ENCODE data around the gene SLC35F4.
"Not testable (repeated sequence)": the region's sequence is repeated elsewhere in the genome, so short reads cannot be mapped to it uniquely, and the experiment has no call there.

SLC35F4 gene

GRCh38 chr14:57870686-57871457 lies 5.0 kb upstream of the SLC35F4 start:
- Histone ChIP-seq H3K27ac (ENCODE audit: low read depth, low read length) (no peak overlapping the region), H3K4me3 (ENCODE audit: low read length) (no peak overlapping the region), H3K27me3 (ENCODE audit: control insufficient read depth, insufficient read depth, low read length) (no peaks in the 10 kb centered on the region), H3K9ac (ENCODE audit: low read length) (no peak overlapping the region), H3K36me3 (ENCODE audit: control insufficient read depth, insufficient read depth, low read length) (no peaks in the 10 kb centered on the region), H3K4me1 (ENCODE audit: control insufficient read depth, insufficient read depth, low read length) (no peaks in the 10 kb centered on the region)

GRCh38 chr14:57869617-57870016 lies 3.7 kb upstream of the SLC35F4 start:
- no peaks in the 10 kb centered on the region for H3K36me3 ChIP-seq (ENCODE audit: control insufficient read depth, insufficient read depth, low read length)
- H3K9ac ChIP-seq (ENCODE audit: low read length), result no peak overlapping the region
- H3K27me3 ChIP-seq (ENCODE audit: control insufficient read depth, insufficient read depth, low read length), result no peaks in the 10 kb centered on the region
- H3K4me3 ChIP-seq (ENCODE audit: low read length), result no peak overlapping the region
- no peak overlapping the region for H3K27ac ChIP-seq (ENCODE audit: low read depth, low read length)
- H3K4me1 ChIP-seq (ENCODE audit: control insufficient read depth, insufficient read depth, low read length), result no peaks in the 10 kb centered on the region

GRCh38 chr14:57866199-57866705 lies 360 bp upstream of the SLC35F4 start:
- Histone ChIP-seq H3K27ac (ENCODE audit: low read depth, low read length) (no peak overlapping the region), H3K27me3 (ENCODE audit: control insufficient read depth, insufficient read depth, low read length) (no peaks in the 10 kb centered on the region), H3K36me3 (ENCODE audit: control insufficient read depth, insufficient read depth, low read length) (no peaks in the 10 kb centered on the region), H3K9ac (ENCODE audit: low read length) (no peak overlapping the region), H3K4me3 (ENCODE audit: low read length) (no peak overlapping the region), H3K4me1 (ENCODE audit: control insufficient read depth, insufficient read depth, low read length) (no peaks in the 10 kb centered on the region)

GRCh38 chr14:57865066-57865402 lies 858 bp downstream of the SLC35F4 start:
- Histone ChIP-seq H3K9ac (ENCODE audit: low read length) (no peak overlapping the region), H3K27me3 (ENCODE audit: control insufficient read depth, insufficient read depth, low read length) (no peaks in the 10 kb centered on the region), H3K36me3 (ENCODE audit: control insufficient read depth, insufficient read depth, low read length) (no peaks in the 10 kb centered on the region), H3K4me3 (ENCODE audit: low read length) (no peak overlapping the region), H3K27ac (ENCODE audit: low read depth, low read length) (no peak overlapping the region), H3K4me1 (ENCODE audit: control insufficient read depth, insufficient read depth, low read length) (no peaks in the 10 kb centered on the region)

DNA sequence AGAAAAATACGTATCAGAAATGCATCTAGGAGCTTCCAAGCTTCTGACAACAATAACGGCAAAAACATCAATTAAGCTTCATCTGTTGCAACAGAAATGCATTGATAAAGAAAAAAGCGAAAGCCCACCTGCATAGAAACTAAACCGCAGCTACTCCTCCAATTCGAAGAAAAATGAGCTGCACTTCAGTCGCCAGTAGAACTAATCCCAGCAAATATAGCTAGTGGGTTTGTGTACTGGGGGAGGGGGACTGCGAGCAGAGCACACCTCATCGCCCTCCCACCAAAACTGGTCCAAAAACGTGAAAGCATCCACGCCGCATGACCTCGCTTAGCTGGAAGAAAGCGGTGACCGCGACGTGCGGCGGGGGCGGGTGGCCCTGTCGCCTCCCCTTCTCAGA lies 1.2 kb downstream of the SLC35F4 start:
- H3K36me3 ChIP-seq (ENCODE audit: control insufficient read depth, insufficient read depth, low read length), result no peaks in the 10 kb centered on the region
- no peaks in the 10 kb centered on the region for H3K4me1 ChIP-seq (ENCODE audit: control insufficient read depth, insufficient read depth, low read length)
- H3K4me3 ChIP-seq (ENCODE audit: low read length), result no peak overlapping the region
- no peak overlapping the region for H3K9ac ChIP-seq (ENCODE audit: low read length)
- no peaks in the 10 kb centered on the region for H3K27me3 ChIP-seq (ENCODE audit: control insufficient read depth, insufficient read depth, low read length)
- H3K27ac ChIP-seq (ENCODE audit: low read depth, low read length), result no peak overlapping the region

DNA sequence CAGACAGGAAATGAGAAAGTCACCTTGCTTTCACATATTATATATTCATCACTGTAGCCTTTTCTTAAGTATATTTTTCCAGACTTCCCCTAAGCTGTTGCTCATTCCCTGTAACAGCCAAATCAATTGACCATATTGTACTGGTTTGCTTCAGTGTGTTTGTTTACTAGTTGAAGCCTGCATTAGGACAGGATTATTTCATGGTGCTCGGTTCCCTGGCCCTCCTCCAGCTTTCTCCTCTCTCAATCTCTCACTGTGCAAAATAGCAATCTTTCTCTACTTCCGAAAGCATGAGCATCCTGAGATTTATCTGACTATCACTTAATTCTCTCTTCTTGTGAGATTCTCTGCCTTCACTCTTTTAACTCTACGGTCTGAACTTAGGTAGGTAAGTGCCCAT lies 2.4 kb downstream of the SLC35F4 start:
- no peak overlapping the region for H3K4me3 ChIP-seq (ENCODE audit: low read length)
- H3K27ac ChIP-seq (ENCODE audit: low read depth, low read length), result no peak overlapping the region
- no peaks in the 10 kb centered on the region for H3K4me1 ChIP-seq (ENCODE audit: control insufficient read depth, insufficient read depth, low read length)
- no peaks in the 10 kb centered on the region for H3K27me3 ChIP-seq (ENCODE audit: control insufficient read depth, insufficient read depth, low read length)
- H3K36me3 ChIP-seq (ENCODE audit: control insufficient read depth, insufficient read depth, low read length), result no peaks in the 10 kb centered on the region
- no peak overlapping the region for H3K9ac ChIP-seq (ENCODE audit: low read length)

GRCh38 chr14:57855666-57856065 lies 10.2 kb downstream of the SLC35F4 start:
- not testable (repeated sequence) for H3K36me3 ChIP-seq (ENCODE audit: control insufficient read depth, insufficient read depth, low read length); H3K27me3 ChIP-seq (ENCODE audit: control insufficient read depth, insufficient read depth, low read length); H3K4me3 ChIP-seq (ENCODE audit: low read length); H3K27ac ChIP-seq (ENCODE audit: low read depth, low read length); H3K9ac ChIP-seq (ENCODE audit: low read length); H3K4me1 ChIP-seq (ENCODE audit: control insufficient read depth, insufficient read depth, low read length)

DNA sequence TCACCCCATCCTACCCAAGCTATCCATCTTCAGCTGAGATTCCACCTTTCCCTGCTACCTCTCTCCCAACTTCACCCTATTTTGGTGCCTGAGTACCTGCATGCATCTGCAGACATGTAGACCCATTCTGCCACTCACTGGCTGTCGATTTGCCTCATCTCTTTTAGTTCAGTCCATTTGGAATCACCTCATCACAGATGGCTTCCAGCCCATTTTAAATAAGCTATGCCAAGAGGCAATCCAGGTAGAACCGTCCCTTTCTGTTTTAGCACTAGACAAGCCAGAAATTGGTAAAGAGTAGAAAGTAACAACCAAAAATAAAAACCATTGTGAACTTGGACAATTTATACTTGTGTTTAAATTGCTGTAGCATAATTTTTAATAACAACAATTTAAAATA lies 11.3 kb downstream of the SLC35F4 start:
- Histone ChIP-seq H3K27ac (ENCODE audit: low read depth, low read length) (no peak overlapping the region), H3K27me3 (ENCODE audit: control insufficient read depth, insufficient read depth, low read length) (no peaks in the 10 kb centered on the region), H3K4me1 (ENCODE audit: control insufficient read depth, insufficient read depth, low read length) (no peaks in the 10 kb centered on the region), H3K4me3 (ENCODE audit: low read length) (no peak overlapping the region), H3K9ac (ENCODE audit: low read length) (no peak overlapping the region), H3K36me3 (ENCODE audit: control insufficient read depth, insufficient read depth, low read length) (no peaks in the 10 kb centered on the region)

DNA sequence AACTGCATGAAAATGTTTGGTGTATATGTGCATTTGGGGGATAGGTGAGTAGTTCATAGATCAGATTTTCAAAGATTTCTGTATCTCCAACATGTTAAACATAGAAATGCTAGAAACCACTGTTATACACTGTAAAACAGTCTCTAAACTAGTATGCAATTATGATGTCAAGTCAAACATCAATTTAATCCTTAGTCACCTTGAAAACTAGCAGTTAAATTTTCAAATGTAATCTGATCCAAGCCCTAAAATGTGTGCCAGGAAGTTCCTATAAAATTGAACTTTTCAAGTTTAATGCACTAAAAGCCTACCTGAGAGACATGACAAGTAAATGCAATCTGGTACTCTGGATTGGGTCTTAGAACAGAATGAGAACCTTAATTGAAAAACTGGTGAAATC lies 14.5 kb downstream of the SLC35F4 start:
- Histone ChIP-seq H3K27ac (ENCODE audit: low read depth, low read length) (no peak overlapping the region), H3K27me3 (ENCODE audit: control insufficient read depth, insufficient read depth, low read length) (no peaks in the 10 kb centered on the region), H3K4me1 (ENCODE audit: control insufficient read depth, insufficient read depth, low read length) (no peaks in the 10 kb centered on the region), H3K9ac (ENCODE audit: low read length) (no peak overlapping the region), H3K36me3 (ENCODE audit: control insufficient read depth, insufficient read depth, low read length) (no peaks in the 10 kb centered on the region), H3K4me3 (ENCODE audit: low read length) (no peak overlapping the region)

DNA sequence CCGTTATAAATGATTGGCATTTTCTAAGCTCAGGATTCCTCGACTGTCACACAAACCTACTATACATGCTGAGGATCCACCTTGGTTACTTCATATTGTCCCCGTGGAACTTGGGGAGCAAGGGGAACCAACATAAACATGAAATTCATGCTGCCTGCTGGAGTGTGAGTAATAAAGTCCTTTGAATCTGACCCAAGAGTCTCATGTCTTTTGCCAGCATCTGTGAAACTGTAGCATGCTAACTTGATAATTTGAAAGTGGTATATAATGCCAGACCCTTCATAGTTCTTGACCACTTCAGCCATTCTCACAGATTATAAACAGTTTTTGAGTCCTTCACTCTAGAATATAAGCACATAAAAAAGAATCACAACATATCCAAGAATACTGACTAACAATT lies 17.1 kb downstream of the SLC35F4 start:
- H3K36me3 ChIP-seq (ENCODE audit: control insufficient read depth, insufficient read depth, low read length), result no peaks in the 10 kb centered on the region
- H3K27me3 ChIP-seq (ENCODE audit: control insufficient read depth, insufficient read depth, low read length), result no peaks in the 10 kb centered on the region
- H3K4me1 ChIP-seq (ENCODE audit: control insufficient read depth, insufficient read depth, low read length), result no peaks in the 10 kb centered on the region
- H3K27ac ChIP-seq (ENCODE audit: low read depth, low read length), result no peak overlapping the region
- H3K4me3 ChIP-seq (ENCODE audit: low read length), result no peak overlapping the region
- H3K9ac ChIP-seq (ENCODE audit: low read length), result no peak overlapping the region

GRCh38 chr14:57848353-57848752 lies 17.5 kb downstream of the SLC35F4 start:
- H3K9ac ChIP-seq (ENCODE audit: low read length), result no peak overlapping the region

DNA sequence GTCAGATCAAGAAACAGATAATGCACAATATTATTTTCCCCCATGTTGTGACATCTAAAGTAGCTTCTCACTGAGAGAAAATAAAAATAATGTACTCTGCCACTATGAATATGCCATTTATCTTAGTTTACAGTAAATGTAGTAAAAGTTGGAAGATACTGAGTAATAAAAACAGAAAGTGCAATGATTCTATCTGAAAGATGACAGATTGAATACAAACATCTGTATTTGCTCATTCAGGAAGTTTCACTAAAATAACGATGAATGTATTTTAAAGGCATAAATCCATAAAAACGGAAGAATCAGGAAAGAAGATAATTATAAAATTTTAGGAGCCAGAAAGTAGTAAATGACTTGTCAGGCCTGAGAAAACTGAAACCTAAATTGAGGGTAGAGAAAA lies 18.2 kb downstream of the SLC35F4 start:
- no peak overlapping the region for H3K9ac ChIP-seq (ENCODE audit: low read length)
- H3K27me3 ChIP-seq (ENCODE audit: control insufficient read depth, insufficient read depth, low read length), result no peaks in the 10 kb centered on the region
- H3K27ac ChIP-seq (ENCODE audit: low read depth, low read length), result no peak overlapping the region
- H3K36me3 ChIP-seq (ENCODE audit: control insufficient read depth, insufficient read depth, low read length), result no peaks in the 10 kb centered on the region
- H3K4me3 ChIP-seq (ENCODE audit: low read length), result no peak overlapping the region
- no peaks in the 10 kb centered on the region for H3K4me1 ChIP-seq (ENCODE audit: control insufficient read depth, insufficient read depth, low read length)

More at GRCh38 chr14:57848353-57848752, 17.5 kb downstream of the SLC35F4 start:
- no peak overlapping the region for H3K27ac ChIP-seq (ENCODE audit: low read depth, low read length)
- H3K36me3 ChIP-seq (ENCODE audit: control insufficient read depth, insufficient read depth, low read length), result no peaks in the 10 kb centered on the region
- H3K4me1 ChIP-seq (ENCODE audit: control insufficient read depth, insufficient read depth, low read length), result no peaks in the 10 kb centered on the region
- no peaks in the 10 kb centered on the region for H3K27me3 ChIP-seq (ENCODE audit: control insufficient read depth, insufficient read depth, low read length)
- no peak overlapping the region for H3K4me3 ChIP-seq (ENCODE audit: low read length)

- H3K4me3 ChIP-seq (ENCODE audit: low read length), result no peak overlapping the region
- H3K27ac ChIP-seq (ENCODE audit: low read depth, low read length), result no peak overlapping the region
- no peaks in the 10 kb centered on the region for H3K27me3 ChIP-seq (ENCODE audit: control insufficient read depth, insufficient read depth, low read length)
Observed at GRCh38 chr14:57847096-57847495, 18.8 kb downstream of the SLC35F4 start.

More at GRCh38 chr14:57847096-57847495, 18.8 kb downstream of the SLC35F4 start:
- H3K9ac ChIP-seq (ENCODE audit: low read length), result no peak overlapping the region
- no peaks in the 10 kb centered on the region for H3K36me3 ChIP-seq (ENCODE audit: control insufficient read depth, insufficient read depth, low read length)
- H3K4me1 ChIP-seq (ENCODE audit: control insufficient read depth, insufficient read depth, low read length), result no peaks in the 10 kb centered on the region

Measured in rectal smooth muscle tissue (tissue), 1 donor.